ENCODE measurements around the gene SLC23A2. TPM values are rescaled to one million over a fixed set of nuclear protein-coding genes. Genes with fewer than 3 reads are reported as not detected.

SLC23A2 gene
- total and polyA plus RNA-seq, 8 donors, result 2.6 to 58.3 (median 6.4) TPM

DNA sequence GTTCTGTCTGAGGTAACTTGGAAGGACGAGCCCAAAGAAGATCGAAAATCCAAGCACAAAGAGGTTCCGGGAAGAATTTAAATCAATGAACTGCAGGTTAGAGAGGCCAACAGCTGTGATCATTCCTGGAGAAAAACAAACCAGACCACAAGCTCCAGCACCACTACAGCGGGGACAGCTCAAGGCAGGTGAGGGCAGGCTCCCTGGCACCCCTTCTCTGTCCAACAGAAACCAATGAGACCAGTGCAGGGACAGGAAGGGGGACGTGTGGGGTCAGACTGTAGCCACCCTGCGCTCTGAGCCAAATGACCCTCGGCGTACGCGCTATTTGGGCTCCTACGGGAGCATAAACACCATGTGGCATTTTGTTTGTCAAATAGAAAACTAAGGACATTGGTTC is 139.3 kb downstream of the SLC23A2 start:
- H3K27me3 ChIP-seq, result no peaks in the 10 kb centered on the region
- TF ChIP-seq, protein P1, sequence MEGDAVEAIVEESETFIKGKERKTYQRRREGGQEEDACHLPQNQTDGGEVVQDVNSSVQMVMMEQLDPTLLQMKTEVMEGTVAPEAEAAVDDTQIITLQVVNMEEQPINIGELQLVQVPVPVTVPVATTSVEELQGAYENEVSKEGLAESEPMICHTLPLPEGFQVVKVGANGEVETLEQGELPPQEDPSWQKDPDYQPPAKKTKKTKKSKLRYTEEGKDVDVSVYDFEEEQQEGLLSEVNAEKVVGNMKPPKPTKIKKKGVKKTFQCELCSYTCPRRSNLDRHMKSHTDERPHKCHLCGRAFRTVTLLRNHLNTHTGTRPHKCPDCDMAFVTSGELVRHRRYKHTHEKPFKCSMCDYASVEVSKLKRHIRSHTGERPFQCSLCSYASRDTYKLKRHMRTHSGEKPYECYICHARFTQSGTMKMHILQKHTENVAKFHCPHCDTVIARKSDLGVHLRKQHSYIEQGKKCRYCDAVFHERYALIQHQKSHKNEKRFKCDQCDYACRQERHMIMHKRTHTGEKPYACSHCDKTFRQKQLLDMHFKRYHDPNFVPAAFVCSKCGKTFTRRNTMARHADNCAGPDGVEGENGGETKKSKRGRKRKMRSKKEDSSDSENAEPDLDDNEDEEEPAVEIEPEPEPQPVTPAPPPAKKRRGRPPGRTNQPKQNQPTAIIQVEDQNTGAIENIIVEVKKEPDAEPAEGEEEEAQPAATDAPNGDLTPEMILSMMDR (IDR thresholded peaks at IDR 0.05), result no peak
- WGBS, 5 donors, result 87 to 98% (median 89%) methylated on average over 11 of the region's 11 CpGs

DNA sequence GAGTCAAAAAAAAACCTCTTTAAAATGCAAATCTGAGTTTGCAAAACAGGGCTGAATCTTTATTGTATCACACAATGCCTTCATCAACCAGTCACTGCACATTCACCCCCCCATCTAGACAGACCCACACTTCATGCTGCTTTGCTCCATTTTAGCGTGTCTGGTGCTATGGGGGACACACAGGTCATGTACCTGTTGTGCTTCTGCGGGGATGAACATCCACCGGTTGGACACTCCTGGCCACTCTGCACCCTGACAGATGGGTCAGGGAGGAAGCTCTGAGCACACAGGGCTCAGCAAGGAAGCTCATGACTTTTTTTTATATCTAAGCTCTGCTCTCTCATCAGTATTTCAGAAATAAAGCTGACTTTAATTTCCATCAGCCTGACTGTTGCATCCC is 143.3 kb downstream of the SLC23A2 start:
- no peak overlapping the region for H3K27ac ChIP-seq
- H3K4me3 ChIP-seq, result no peak overlapping the region
- DNase-seq, result no peak
- TF ChIP-seq POLR2A (IDR thresholded peaks at IDR 0.05), result no peak
- no peak for TF ChIP-seq EP300 (IDR thresholded peaks at IDR 0.05)
- no peak for TF ChIP-seq POLR2AphosphoS5 (IDR thresholded peaks at IDR 0.05)
- TF ChIP-seq, protein P1 (IDR thresholded peaks at IDR 0.05), result no peak
- no peaks in the 10 kb centered on the region for H3K27me3 ChIP-seq
- WGBS, 5 donors, result 91 to 98% (median 95%) methylated on average over 3 of the region's 3 CpGs
- peaks cover 28 to 99% (median 97%) of the 10 kb centered on the region in 4 donors for H3K36me3 ChIP-seq
- H3K4me1 ChIP-seq, result peaks cover 0 to 10% (median 2%) of the 10 kb centered on the region in 4 donors
- intact Hi-C loops (cut with DNase I; ENCODE audit: low total_unique reads), result no loop called here
- H3K9me3 ChIP-seq, result no peaks in the 10 kb centered on the region

More for the DNA sequence above, 139.3 kb downstream of the SLC23A2 start:
- H3K9me3 ChIP-seq, result no peaks in the 10 kb centered on the region
- no peak overlapping the region for H3K4me3 ChIP-seq
- peaks cover 0 to 28% (median 13%) of the 10 kb centered on the region in 4 donors for H3K4me1 ChIP-seq
- intact Hi-C loops (cut with DNase I; ENCODE audit: low total_unique reads), result no loop called here
- H3K27ac ChIP-seq, result no peak overlapping the region
- H3K36me3 ChIP-seq, result peaks cover 28 to 95% (median 87%) of the 10 kb centered on the region in 4 donors
- no peak for DNase-seq

DNA sequence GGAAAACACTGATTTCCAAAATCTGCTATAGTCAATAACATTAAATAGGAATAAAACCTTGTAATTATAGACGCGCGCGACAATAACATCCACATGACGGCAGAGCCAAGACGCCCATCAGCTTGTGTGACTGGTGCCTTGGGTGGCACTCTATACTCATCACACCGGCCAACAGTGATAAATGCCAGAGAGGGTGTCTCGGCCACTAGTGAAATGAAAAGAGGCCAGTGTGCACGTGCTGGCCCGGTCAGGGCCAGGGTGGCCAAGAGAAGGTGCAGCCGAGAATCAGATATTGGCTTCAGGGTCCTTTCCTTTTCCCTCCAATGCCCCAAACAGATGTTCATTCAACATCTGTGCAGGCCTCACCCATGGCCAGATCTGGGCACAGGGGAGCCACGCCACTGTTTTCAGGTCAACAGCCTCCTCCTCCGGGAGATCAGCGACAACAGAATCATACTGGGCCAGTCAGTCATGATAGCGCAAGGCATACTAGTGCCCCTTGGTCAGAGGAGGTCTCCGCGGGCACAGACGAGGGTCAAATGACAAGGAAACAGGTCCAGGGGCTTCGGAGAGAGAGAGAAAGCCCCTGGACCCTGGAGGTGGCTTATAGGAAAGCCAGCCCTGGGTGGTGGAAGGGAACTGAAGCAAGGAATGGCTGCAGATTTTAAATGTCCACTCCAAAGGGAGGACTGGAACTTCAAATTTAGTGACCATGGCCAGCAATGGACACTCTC is 145.1 kb downstream of the SLC23A2 start:
- Histone ChIP-seq H3K4me3 (no peak overlapping the region), H3K4me1 (peaks cover 0 to 10% (median 2%) of the 10 kb centered on the region in 4 donors), H3K36me3 (peaks cover 20 to 84% (median 82%) of the 10 kb centered on the region in 4 donors), H3K9me3 (no peaks in the 10 kb centered on the region), H3K27me3 (no peaks in the 10 kb centered on the region), H3K27ac (no peak overlapping the region)
- intact Hi-C loops (cut with DNase I; ENCODE audit: low total_unique reads), result no loop called here
- WGBS, 5 donors, result 96 to 98% (median 98%) methylated on average over 16 to 19 of the region's 19 CpGs
- no peak for DNase-seq
- TF ChIP-seq EP300 (IDR thresholded peaks at IDR 0.05) (no peak), POLR2A (IDR thresholded peaks at IDR 0.05) (no peak), POLR2AphosphoS5 (IDR thresholded peaks at IDR 0.05) (no peak)
- TF ChIP-seq, protein P1 (IDR thresholded peaks at IDR 0.05), result no peak

DNA sequence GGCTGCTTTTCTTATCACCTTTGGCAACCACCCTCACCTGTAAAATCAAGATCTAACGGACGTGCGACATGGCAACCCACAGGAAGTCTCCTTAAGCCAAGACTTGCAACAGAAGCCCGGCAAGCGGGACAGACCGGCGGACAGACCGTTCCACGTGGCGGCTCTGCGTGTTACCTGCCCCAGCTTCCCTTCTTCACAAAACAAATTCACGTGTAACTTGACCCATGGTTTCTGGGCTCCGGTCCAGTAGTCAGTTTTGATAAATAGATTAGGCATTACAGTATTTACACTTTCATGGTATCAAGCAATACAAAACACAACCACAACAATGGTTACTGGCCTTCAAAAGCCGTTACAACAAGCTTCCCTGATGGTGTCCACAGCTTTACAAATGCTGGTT is 145.8 kb downstream of the SLC23A2 start:
- peak in 1 of 2 donors; percentile 40 for DNase-seq
- Histone ChIP-seq H3K4me3 (no peak overlapping the region), H3K27ac (no peak overlapping the region), H3K9me3 (no peaks in the 10 kb centered on the region), H3K4me1 (peaks cover 0 to 10% (median 2%) of the 10 kb centered on the region in 4 donors), H3K36me3 (peaks cover 20 to 78% (median 76%) of the 10 kb centered on the region in 4 donors), H3K27me3 (no peaks in the 10 kb centered on the region)
- no peak for TF ChIP-seq EP300 (IDR thresholded peaks at IDR 0.05)
- intact Hi-C loops (cut with DNase I; ENCODE audit: low total_unique reads), result no loop called here
- whole genome bisulfite sequencing, 5 donors, result 39 to 64% (median 43%) methylated on average over 13 to 14 of the region's 14 CpGs

DNA sequence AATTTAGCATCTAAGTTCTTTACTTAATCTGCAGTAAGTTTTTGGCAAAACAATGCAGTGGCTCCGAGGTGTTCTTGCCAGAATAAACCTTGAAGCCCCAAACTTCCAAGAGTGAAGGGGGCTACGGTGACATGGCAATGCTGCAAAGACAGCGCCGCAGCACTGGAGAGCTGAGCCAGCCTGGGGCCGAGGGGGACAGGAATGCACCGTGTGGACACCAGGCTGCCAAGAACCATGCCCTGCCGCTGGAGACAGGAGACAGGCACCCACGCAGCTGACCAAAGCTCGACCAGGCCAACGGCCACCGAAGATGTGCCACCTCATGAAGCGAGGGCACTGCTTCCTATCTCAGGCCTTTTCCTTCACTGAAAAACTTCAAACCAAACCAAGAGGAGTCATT is 146.2 kb downstream of the SLC23A2 start:
- no peak for TF ChIP-seq POLR2A (IDR thresholded peaks at IDR 0.05)
- no peak for TF ChIP-seq POLR2AphosphoS5 (IDR thresholded peaks at IDR 0.05)
- TF ChIP-seq, protein P1 (IDR thresholded peaks at IDR 0.05), result no peak
- TF ChIP-seq EP300 (IDR thresholded peaks at IDR 0.05), result no peak
- no peak for DNase-seq
- peaks cover 18 to 74% (median 71%) of the 10 kb centered on the region in 4 donors for H3K36me3 ChIP-seq

More for the DNA sequence above, 146.2 kb downstream of the SLC23A2 start:
- WGBS, 5 donors, result 91 to 97% (median 93%) methylated on average over 10 to 12 of the region's 12 CpGs
- Histone ChIP-seq H3K9me3 (no peaks in the 10 kb centered on the region), H3K27me3 (no peaks in the 10 kb centered on the region), H3K4me3 (no peak overlapping the region), H3K4me1 (peaks cover 0 to 10% (median 2%) of the 10 kb centered on the region in 4 donors), H3K27ac (no peak overlapping the region)
- intact Hi-C loops (cut with DNase I; ENCODE audit: low total_unique reads), result no loop called here

Data from stomach (tissue), 9 donors.